Progenitor cell of endocrine pancreas (in vitro differentiated cells): ENCODE results near the gene NUP93. TPM values are rescaled to one million over a fixed set of nuclear protein-coding genes. Genes with fewer than 3 reads are reported as not detected.
"Not testable (repeated sequence)": the region's sequence is repeated elsewhere in the genome, so short reads cannot be mapped to it uniquely, and the experiment has no call there.

Experiments used
- DNase-seq: peaks from one replicate; pipeline ENCODE4 v3.0.0; 2021; ENCODE audit warnings: low spot score; ENCODE audit not compliant: unreplicated experiment
- H3K27ac Mint-ChIP-seq: 2 replicates; pipeline ENCODE4 v1.8.0; 2021; ENCODE audit warnings: mild to moderate bottlenecking, moderate library complexity, mixed read lengths
- H3K27me3 Mint-ChIP-seq: 2 replicates; pipeline ENCODE4 v1.8.0; 2021; ENCODE audit warnings: mixed read lengths
- H3K36me3 Mint-ChIP-seq: 2 replicates; pipeline ENCODE4 v1.8.0; 2022; ENCODE audit warnings: mixed read lengths; ENCODE audit not compliant: insufficient read depth
- H3K4me1 Mint-ChIP-seq: 2 replicates; pipeline ENCODE4 v1.8.0; 2021; ENCODE audit warnings: low read depth, mixed read lengths
- H3K4me3 Mint-ChIP-seq: 2 replicates; pipeline ENCODE4 v1.8.0; 2021; ENCODE audit warnings: low read depth, mild to moderate bottlenecking, moderate library complexity, mixed read lengths
- H3K9me3 Mint-ChIP-seq: 2 replicates; pipeline ENCODE4 v1.8.0; 2021; ENCODE audit warnings: low read depth, mixed read lengths
- CTCF ChIP-seq: fragments of 200-600 bp; sonication (generic); IDR thresholded peaks from one replicate; pipeline ENCODE4 v1.5.0; 2021; ENCODE audit warnings: antibody characterized with exemption, mild to moderate bottlenecking; ENCODE audit not compliant: unreplicated experiment
- total RNA-seq: library from RNA; stranded (reverse); gene quantifications from 2 replicates; pipeline ENCODE4 v1.2.1, GENCODE V29; 2021

Gene NUP93
- total RNA-seq, 1 donor from 2014 or later = 74.4 TPM

- no peak for DNase-seq
- Mint-ChIP-seq H3K4me1 (no peaks in the 10 kb centered on the region), H3K4me3 (no peak overlapping the region), H3K27ac (no peak overlapping the region), H3K27me3 (no peaks in the 10 kb centered on the region), H3K36me3 (no peaks in the 10 kb centered on the region), H3K9me3 (no peaks in the 10 kb centered on the region)
- TF ChIP-seq CTCF = no peak
These were observed 138.2 kb downstream of the NUP93 start for GRCh38 chr16:56868175-56868574.

GRCh38 chr16:56868766-56869165, 138.8 kb downstream of the NUP93 start:
- H3K4me1 Mint-ChIP-seq, DNase-seq, H3K36me3 Mint-ChIP-seq, H3K27me3 Mint-ChIP-seq, H3K9me3 Mint-ChIP-seq, H3K27ac Mint-ChIP-seq, H3K4me3 Mint-ChIP-seq: not testable (repeated sequence)

- H3K27me3 Mint-ChIP-seq = no peaks in the 10 kb centered on the region
- H3K4me1 Mint-ChIP-seq = no peaks in the 10 kb centered on the region
- H3K9me3 Mint-ChIP-seq = no peaks in the 10 kb centered on the region
- TF ChIP-seq CTCF = peak; percentile 16
- H3K36me3 Mint-ChIP-seq = no peaks in the 10 kb centered on the region
- no peak for DNase-seq
- no peak overlapping the region for H3K4me3 Mint-ChIP-seq
- H3K27ac Mint-ChIP-seq = no peak overlapping the region
These were observed 139.8 kb downstream of the NUP93 start for GRCh38 chr16:56869513-56870275.

- no peaks in the 10 kb centered on the region for H3K9me3 Mint-ChIP-seq
- DNase-seq = no peak
- H3K36me3 Mint-ChIP-seq = no peaks in the 10 kb centered on the region
- H3K4me1 Mint-ChIP-seq = no peaks in the 10 kb centered on the region
- no peak for TF ChIP-seq CTCF
- H3K27me3 Mint-ChIP-seq = no peaks in the 10 kb centered on the region
- no peak overlapping the region for H3K4me3 Mint-ChIP-seq
- no peak overlapping the region for H3K27ac Mint-ChIP-seq
These were observed 140.5 kb downstream of the NUP93 start for GRCh38 chr16:56870276-56870888.

GRCh38 chr16:56871172-56871593, 141.3 kb downstream of the NUP93 start:
- Mint-ChIP-seq H3K4me1 (no peaks in the 10 kb centered on the region), H3K27ac (no peak overlapping the region), H3K27me3 (no peaks in the 10 kb centered on the region), H3K4me3 (no peak overlapping the region), H3K9me3 (no peaks in the 10 kb centered on the region), H3K36me3 (no peaks in the 10 kb centered on the region)
- TF ChIP-seq CTCF = no peak
- no peak for DNase-seq

- H3K36me3 Mint-ChIP-seq = no peaks in the 10 kb centered on the region
- H3K9me3 Mint-ChIP-seq = no peaks in the 10 kb centered on the region
- no peak overlapping the region for H3K27ac Mint-ChIP-seq
- no peak for DNase-seq
- no peaks in the 10 kb centered on the region for H3K27me3 Mint-ChIP-seq
- no peaks in the 10 kb centered on the region for H3K4me1 Mint-ChIP-seq
- TF ChIP-seq CTCF = no peak
- no peak overlapping the region for H3K4me3 Mint-ChIP-seq
These were observed 143.0 kb downstream of the NUP93 start for GRCh38 chr16:56872863-56873391.
